HG02885 (cell line): Measurements from ENCODE around the gene MYRIP.

Experiments used
- ATAC-seq: cut with Tn5 transposase; IDR thresholded peaks from one replicate; pipeline ENCODE4 v1.9.1; 2021; ENCODE audit warnings: mild to moderate bottlenecking; ENCODE audit not compliant: unreplicated experiment, poor library complexity

Gene MYRIP

DNA sequence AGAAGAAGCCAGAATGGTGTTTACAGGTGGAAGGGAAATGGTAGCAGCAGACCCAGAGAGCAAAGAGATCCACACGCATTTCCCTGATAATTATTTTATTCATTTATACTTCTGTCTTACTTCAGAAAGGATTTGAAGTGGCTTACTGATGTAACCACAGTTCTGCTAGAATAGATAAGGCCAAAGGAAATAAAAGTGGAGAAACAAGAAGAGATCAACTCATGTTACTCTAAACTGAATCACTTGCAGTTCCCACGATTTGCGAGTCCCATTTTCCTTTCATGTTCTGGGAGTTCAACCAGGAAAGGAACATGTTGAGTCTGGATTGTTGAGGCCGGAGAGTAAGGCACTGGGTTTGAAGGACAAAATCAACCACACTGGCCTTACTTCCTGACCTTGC lies 151.8 kb downstream of the MYRIP start:
- ATAC-seq: no peak

DNA sequence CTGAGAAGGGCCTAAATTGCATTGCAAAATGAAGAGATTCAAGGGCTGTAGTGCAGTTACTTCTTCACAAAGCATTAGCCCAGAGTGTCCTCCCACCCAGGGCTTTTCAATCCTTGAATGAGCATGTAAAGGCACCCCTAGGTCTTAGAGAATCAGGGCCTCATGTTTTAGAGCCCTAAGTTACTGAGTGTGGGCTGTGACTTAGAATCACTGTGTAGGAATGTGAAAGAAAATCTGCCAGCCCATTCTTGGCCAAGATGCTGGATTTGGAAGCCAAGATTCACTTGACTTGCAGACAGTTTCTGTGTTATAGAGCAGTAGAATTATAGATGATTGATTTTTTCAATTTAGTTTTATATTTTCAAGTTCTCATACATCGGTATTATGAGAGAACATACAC lies 153.2 kb downstream of the MYRIP start:
- no peak for ATAC-seq

DNA sequence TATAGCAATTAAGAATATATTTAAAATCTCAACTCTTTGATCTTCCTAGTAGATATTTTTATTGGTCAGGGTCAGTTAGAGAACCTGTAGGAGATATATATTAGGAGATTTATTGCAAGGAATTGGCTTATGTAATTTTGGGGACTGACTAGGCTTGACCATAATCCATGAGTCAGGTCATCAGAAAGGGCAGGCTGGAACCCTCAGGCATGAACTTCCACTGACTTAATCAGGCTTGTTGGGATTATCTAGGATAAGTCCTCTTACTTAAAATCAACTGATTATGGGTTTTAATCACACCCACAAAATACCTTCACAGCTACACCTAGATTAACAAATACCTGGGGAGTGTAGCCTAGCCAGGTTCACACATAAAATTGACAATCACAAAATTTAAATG lies 156.1 kb downstream of the MYRIP start:
- no peak for ATAC-seq

DNA sequence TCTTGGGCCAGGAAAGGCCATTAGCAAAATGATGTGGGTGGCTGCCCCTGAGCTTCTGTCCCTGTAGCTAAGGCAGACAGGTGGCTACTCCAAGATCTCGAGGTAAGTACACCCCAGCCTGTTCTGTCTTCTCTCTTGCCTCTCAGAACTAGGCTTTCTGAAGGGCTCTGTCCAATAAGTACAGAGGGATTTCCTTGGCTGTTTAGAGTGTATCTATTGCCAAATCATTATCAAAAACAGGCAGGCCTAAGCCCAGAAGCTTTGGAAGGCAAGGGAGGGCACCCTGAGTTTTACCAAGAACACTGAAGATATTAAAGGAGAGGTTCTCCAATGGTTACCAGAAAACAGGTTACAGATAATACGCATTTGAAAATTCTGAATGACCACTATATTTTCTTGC lies 156.6 kb downstream of the MYRIP start:
- no peak for ATAC-seq

DNA sequence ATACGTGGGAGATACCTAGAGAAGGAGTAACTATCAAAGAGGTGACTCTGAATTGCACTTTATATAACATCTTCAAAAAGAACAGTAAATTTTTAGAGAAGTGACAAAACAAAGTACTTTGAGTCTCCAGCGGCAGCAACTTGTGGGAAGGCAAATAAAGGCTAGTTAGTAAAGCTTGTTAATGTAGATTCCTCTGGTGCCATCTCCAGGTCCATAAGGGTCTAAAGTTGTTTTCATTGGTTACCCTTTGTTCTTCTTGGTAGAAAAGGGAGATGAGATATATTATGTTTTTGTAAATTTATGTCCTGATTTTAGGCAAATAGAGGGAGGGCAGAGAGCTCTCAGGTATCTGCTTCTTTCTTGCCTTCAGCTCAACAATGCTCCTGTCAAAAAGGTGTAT lies 161.6 kb downstream of the MYRIP start:
- ATAC-seq: no peak

DNA sequence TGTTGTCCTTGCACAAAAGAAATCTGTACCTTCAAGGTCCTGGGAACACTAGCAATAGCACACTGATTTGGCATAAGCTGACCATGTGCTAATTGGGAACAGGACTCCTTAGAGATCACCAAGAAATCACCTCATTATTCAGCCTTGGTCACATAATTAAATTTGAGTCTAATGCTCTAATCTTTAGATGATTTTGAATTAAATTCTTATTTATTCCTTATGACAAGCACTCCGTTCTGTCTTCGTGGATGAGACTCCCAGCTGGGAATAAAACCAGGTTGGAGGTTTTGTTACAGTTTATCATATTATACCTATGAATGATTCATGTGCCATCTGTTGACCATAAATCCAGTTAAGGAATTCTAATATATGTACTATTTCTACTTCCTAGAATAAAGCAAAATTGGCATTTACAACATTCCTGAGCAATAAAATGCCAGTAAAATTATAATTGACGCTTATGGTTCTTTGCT lies 162.2 kb downstream of the MYRIP start:
- ATAC-seq: no peak

DNA sequence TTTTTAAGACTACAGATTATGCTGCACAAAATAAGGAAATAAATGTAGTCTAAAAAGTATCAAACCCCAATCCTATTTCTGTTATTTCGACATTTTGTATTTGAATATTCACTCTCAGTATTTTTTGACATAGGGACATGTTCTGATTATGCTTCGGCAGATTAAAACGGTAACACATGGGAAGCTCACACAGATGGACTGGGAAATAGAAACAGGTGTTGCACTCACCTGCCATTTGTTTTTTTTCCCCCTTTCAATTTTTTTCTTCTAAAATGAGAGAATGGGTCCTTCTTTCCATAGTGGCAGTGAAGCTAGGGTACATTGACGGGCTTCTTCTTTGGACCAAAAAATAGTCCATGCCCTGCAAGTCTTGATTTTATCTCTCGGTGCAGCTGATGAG lies 163.1 kb downstream of the MYRIP start:
- no peak for ATAC-seq

DNA sequence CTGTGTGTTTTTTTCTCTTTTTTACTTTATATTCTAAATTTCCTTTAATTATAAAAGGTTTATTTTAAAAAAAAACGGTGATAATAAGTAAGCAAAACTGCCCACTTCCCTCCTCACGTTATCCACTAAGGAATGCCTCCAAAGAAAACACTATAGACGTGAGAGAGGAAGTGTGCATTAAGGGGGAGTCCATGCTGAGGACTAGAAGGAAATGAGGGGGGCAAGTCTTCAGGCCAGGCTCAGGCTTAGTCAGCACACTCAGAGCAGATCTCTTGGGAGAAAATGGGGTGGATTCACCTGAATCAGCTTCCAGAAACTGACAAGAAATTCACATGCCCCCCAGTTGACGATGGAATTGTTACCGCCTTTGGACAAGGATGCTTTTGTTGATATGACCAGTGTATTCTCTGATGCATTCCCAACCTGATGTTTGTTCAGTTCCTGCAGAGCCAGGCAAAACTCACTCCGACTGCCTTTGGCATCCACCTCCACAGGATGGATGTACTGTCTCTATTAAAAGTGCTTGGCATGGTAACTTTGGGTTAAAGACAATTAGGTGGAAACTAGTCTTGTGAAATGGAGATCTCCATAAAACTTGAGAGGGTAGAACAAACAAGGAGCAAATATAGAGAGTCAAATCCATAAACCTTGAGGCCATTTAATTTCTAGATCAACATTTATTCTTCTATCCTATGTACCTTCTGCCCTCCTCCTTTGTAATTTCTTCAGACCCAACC lies 167.8 kb downstream of the MYRIP start:
- ATAC-seq: no peak

DNA sequence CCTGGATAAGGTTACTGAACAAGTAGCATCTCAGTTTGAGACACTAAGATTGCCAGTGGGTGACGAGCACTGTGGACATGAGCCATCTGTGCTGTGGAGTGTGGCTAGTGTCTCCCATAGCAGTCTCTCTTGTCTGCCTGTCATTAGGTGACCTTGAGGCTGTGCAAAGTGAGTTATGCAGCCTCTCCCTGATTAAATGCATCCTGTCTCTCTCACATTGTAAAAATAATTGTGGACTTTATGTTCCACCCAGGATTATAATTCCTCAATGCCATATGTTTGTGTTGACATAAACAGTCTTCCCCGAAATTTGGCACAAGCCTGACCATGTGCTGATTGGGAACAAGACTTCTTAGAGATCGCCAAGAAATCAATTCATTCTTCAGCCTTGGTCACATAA lies 168.9 kb downstream of the MYRIP start:
- no peak for ATAC-seq

DNA sequence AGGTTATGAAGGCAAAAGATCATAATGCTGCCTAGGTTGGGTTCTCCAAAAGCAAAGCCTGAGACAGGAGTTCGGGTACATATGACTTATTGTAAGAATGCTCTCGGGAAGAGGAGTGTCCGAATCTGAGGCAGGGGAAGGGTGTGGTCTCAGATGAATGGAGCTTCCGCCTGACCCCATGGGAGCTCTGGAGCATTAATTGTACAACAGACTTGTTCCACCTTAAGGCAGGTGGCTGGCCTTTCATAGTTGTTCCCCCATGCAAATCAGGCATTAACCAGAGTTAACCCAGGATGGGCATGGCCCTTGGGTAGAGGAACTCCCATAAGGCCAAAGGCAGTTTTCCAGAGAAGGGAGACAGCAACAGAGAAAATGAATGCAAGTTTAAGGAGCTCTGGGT lies 170.6 kb downstream of the MYRIP start:
- ATAC-seq: no peak

DNA sequence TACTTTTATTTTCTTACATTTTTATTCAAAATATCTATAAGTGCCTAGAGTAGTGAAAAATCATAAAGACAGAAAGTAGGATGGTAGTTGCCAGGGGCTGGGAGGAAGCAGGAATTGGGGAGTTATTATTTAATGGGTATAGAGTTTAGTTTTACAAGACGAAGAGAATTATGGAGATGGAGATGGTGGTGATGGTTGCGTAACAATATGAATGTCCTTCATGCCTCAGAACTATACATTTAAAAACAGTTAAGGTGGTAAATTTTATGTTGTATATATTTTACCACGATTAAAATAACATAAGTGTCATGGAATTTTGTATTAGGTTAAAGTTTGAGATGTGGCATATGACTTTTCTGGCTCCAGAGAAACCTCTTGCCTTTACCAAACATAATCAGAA lies 171.4 kb downstream of the MYRIP start:
- no peak for ATAC-seq

DNA sequence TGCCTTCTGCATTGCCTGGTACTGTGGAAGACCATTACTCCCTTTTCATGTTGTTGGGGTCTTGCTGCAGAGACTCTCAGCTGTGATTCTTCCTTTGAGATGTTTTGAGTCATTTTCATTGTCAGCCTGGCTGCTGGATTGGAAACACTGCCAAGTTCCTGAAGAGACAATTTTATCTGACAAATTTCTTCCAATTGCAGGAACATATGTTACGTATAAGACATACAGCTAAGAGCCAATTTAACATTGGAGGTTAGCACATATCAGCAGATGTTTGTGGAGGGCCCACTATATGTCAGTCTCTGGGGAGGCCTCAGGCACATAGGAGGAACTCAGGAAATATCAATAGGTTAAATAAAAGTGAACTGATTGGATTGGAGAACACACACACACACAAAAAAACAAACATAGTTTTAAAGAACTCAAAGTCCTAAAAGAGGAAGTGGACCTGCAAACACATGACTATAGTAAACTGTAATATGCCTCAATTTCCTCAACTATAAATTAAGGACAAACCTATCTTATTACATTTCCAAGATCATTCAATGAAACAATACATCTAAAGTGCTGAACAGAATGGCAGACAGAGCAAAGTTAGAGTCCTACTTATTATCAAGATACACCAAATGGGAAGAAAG lies 172.3 kb downstream of the MYRIP start:
- no peak for ATAC-seq

DNA sequence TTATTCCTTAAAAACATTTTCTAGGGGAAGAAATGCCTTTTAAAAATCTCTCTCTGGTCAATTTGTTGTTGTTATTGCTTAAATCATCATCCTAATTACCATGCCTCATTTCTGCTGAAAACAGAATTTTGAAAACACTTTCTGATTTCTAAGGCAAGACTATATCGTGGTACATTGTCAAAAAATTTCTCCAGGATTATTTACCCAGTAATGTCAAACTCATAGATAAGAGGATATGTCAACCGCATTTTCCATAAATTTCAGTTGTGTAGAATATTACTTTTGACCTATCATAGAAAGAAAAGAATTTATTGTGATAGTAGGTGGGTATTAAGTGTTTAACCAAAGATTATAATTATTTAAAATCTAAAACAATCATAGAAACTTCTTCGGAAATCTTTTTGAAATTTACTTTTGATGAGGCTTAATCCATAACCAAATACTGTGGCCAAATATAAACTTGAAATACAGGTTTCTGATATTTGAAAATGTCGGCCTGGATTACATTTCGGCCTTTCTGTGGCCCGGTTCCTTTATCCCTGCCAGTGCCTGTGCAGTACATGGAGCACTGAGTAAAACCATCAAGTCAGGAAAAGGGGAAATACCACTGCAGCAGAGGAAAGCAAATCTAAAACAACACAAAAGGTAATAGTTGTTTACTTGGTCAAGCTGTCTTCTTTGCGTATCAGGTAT lies 173.4 kb downstream of the MYRIP start:
- no peak for ATAC-seq

DNA sequence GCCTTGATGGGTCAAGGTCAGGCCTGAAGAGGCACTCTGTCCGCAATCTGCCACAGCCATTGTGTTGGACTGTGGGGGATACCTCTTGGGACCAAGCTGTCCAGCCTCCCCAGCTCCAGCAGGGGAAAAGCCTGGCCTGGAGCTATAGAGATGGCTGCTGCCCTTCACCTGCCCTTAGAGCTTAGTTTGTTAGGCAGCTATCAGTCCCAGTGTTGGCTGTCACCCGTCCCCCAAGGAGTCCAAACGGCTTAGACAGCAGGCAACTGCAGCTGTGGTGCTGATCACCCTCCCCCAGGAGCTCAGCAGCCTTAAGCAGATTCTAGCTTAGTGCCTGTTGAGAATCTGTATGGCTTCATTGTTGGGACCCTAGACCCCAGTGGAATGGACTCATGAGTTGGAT lies 180.3 kb downstream of the MYRIP start:
- ATAC-seq: no peak

DNA sequence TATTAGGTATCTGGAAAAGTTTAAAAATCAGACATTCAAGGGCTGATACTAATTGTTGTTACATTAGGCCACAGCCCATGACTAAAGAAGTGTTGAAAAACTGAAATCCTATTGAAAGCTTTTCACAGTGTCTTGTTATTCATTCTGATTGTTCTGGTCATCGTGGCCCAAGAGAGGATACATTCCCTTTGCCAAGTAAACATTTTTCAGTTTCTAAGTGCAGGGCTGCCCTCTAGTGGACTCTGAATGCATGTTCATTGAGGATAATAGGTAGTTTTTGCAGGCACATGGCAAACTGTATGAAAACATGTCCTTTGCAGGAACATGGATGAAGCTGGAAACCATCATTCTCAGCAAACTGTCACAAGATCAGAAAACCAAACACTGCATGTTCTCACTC lies 181.1 kb downstream of the MYRIP start:
- peak; percentile 56 for ATAC-seq

DNA sequence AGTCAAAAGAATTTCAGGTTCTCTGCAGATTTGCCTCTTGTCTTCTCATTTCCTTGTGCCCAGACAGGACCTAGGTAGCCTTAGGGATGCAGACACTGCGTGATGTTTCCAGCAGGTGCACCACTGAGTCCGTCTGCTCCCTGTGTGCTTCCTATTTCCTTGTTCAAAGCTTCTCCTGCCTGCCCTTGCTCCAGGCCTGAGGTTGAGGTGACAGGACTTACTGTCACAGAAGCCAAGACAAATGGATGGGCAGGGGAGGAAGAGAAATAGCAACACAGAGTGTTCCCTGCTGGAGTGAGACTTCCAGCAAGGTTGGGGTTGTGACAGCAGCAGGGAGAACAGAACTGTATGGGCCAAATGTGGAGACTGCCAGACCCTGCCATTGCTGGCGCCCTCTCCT lies 199.4 kb downstream of the MYRIP start:
- no peak for ATAC-seq

DNA sequence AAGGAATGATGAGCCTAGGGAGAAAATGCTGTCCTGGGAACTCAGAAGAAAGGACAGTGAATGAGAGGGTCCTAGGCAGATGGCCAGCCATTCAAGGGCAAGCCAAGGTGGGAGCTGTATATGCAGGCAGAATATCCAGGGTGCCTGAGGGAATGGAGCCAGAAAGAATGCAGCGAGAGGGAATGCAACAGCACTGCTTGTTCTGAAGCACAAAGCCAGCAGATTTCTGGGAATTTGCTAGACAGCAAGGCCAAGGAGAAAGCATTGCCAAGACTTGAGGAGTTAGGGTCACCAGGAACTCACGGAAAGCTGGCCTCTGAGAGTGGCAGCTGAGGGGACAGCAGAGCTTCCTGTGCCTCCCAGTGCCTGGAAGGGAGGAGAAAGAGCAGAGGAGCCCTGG lies 200.6 kb downstream of the MYRIP start:
- no peak for ATAC-seq

DNA sequence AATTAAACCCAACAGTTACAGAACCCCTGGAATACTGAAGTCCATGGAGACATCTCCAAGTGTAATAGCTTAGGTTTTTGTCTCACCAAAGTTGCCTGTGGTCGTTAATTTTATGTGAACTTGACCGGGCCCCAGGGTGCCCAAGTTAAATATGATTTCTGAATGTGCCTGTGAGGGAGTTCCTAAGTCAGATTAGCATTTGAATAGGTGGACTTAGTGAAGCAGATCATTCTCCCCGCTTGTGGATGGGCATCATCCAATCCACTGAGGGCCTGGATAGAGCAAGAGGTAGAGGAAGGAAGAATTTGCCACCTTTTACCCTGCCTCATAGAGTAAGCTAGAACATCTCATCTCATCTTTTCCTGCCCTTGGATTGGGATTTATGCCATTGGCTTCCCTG lies 203.0 kb downstream of the MYRIP start:
- no peak for ATAC-seq

DNA sequence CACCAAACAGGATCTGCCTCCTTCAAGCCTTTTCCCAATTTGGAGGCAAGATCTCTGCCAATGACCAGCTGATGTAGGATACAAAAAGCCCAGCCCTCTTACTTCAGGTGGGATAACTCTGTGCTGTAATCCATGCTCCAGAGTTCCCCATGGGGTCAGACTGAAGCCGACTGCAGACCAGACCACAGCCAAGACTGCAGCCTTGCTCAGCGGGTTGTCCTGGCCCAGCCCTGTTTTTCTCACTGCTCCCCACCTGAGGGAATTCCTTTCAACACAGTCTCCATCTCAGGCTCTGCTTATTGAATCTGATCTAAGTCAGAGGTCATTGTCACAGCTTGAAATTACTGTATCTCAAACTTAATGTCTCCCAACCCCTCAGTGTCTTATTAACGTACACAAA lies 207.0 kb downstream of the MYRIP start:
- no peak for ATAC-seq

DNA sequence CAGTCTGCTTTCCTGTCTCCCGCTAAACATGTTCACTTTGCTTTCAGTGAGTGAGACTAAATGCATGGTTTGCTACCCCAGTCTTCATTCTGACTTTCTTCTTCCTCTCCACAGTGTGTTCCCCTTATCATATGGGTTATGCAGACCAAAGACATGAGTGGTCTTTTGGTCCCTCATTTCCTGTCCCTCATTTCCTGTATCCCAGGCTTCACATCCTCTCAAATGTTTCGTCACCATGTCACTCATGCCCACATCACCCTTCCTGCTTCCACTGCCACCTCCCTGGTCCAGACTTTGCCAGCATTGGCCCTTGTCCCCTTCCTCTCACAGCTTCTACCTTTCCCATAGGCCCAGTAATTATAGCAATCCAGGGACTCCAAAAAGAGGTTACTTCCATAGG lies 209.0 kb downstream of the MYRIP start:
- no peak for ATAC-seq

DNA sequence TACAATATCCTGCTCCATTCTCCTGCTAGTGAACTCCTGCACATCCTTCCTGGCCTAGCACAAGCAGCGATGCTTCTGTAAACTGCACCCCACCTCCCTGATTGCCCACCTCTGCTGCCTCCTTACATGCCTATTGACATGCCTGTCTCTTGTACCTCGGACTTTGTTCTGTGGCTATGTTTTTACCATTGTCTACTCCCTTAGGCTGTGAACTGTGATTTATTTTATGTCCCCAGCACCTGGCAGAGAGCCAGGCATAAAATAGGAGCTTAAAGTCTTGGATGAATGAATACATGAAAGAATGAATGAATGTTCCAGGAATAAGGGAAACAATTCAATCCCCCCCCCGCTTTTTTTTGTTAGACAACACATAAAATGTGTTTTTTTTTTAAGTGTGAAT lies 210.0 kb downstream of the MYRIP start:
- ATAC-seq: no peak

DNA sequence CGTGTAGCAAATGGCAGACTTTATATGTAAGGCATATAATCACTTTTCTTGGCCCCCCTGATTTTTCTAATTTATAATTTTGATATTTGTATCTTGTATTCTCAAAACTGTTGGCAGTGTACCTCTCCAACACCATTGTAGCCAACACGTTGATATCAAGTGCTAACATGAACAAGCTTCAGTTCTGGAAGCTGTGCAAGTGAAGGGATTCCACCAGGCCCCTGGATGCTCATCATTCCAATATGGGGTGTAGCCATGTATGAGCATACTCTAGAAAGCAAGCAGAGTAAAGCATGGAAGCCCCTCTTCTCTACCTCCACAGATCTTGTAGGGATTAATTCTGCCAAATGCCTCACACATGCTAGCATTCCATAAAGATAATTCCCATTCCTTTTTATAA lies 211.3 kb downstream of the MYRIP start:
- ATAC-seq: no peak
